Neural progenitor cell (in vitro differentiated cells): ENCODE data around the gene RIC8B.

Source experiments
- EZH2phosphoT487 ChIP-seq: fragments of 200-600 bp; sonication (generic); IDR thresholded peaks from 2 replicates; pipeline ENCODE4 v1.6.1; 2017; ENCODE audit warnings: antibody characterized with exemption
- TF ChIP-seq, protein P1 (sequence below): fragments of 200-600 bp; sonication (generic); IDR thresholded peaks from 2 replicates; pipeline ENCODE4 v1.5.1; 2017; ENCODE audit warnings: antibody characterized with exemption, mild to moderate bottlenecking

DNA sequence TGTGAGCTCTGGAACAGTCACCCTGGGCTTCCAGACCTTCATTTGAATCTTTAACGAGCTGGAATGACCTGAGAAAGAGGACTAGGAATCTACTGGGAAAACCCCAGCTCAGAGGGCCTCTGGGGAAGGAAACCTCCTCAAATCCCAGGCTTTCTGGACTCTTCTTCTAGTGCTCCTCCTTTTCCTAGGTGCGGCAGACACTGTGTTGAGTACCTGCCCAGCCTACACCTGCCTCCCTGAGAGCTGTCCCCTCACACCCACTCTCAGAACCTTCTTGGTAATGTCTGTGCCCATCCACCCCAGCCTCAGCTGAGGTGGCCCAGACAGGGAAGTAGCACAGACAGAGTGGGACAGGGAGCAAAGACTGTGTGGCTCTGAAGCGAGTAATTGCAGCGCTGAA lies 133.4 kb downstream of the RIC8B start:
- TF ChIP-seq, protein P1, sequence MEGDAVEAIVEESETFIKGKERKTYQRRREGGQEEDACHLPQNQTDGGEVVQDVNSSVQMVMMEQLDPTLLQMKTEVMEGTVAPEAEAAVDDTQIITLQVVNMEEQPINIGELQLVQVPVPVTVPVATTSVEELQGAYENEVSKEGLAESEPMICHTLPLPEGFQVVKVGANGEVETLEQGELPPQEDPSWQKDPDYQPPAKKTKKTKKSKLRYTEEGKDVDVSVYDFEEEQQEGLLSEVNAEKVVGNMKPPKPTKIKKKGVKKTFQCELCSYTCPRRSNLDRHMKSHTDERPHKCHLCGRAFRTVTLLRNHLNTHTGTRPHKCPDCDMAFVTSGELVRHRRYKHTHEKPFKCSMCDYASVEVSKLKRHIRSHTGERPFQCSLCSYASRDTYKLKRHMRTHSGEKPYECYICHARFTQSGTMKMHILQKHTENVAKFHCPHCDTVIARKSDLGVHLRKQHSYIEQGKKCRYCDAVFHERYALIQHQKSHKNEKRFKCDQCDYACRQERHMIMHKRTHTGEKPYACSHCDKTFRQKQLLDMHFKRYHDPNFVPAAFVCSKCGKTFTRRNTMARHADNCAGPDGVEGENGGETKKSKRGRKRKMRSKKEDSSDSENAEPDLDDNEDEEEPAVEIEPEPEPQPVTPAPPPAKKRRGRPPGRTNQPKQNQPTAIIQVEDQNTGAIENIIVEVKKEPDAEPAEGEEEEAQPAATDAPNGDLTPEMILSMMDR, result no peak
- no peak for TF ChIP-seq EZH2phosphoT487
